GM10266 (cell line): ENCODE measurements around the gene JOSD2.

Experiments
- DNase-seq: peaks from one replicate; pipeline ENCODE4 v3.0.0; 2012; ENCODE audit errors: extremely low spot score
- TF ChIP-seq, protein P1 (sequence below): IDR thresholded peaks from 2 replicates; pipeline ENCODE4 v1.5.1; 2012; ENCODE audit warnings: mild to moderate bottlenecking, low read depth; ENCODE audit not compliant: control insufficient read depth, insufficient read depth; ENCODE audit errors: missing control alignments

The JOSD2 gene

DNA sequence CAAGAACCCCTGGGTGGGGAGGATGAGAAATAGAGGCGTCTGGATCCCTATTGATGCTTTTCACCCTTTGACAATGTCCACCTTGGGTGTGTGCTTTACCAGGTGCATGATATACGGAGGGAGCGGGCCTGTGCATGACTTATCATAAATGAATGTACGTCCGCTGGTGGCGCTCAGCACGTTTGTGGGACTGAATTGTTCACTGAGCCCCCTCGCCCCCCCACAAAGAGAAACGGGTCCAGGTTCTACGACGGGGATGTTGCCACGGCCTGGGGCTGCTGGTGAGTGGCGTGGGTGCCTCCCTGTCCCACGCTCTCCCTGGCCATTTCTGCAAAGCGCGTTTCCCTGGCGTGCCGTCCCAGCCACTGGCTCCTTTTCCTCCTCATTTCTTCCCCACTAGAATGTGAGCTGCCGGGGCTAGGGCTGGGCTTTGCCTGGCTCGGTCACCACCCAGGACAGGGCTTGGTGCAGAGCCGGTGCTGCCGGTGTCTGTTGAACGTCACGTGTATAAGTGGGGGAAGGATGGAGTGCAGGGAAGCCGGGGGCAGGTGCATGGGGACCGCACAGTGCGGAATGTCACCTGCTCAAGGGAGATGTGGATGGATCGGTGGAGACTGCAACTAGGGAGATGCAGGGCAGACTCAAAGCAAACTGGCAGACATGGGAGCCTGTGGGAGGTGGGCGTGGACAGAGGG, 35.7 kb upstream of the JOSD2 start:
- DNase-seq, result no peak
- TF ChIP-seq, protein P1, sequence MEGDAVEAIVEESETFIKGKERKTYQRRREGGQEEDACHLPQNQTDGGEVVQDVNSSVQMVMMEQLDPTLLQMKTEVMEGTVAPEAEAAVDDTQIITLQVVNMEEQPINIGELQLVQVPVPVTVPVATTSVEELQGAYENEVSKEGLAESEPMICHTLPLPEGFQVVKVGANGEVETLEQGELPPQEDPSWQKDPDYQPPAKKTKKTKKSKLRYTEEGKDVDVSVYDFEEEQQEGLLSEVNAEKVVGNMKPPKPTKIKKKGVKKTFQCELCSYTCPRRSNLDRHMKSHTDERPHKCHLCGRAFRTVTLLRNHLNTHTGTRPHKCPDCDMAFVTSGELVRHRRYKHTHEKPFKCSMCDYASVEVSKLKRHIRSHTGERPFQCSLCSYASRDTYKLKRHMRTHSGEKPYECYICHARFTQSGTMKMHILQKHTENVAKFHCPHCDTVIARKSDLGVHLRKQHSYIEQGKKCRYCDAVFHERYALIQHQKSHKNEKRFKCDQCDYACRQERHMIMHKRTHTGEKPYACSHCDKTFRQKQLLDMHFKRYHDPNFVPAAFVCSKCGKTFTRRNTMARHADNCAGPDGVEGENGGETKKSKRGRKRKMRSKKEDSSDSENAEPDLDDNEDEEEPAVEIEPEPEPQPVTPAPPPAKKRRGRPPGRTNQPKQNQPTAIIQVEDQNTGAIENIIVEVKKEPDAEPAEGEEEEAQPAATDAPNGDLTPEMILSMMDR, result no peak

DNA sequence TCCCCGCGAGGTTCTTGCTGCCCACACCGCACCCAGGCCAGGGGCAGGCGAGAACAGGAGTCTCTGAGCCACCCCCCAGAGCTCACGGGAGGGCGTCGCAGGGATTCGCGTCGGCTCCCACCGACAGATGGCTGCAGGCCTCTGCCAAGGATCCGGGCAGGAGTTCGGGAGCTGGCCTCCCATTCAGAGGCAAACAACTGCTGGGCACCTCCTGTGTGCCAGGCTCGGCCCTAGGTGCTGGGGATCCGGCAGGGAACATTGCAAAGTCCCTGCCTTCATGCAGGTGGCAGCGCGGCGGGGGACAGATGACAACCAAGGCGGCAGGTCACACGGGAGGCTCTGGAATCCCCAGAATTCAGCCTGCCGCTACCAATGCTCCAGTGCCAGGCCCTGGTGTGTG, 32.0 kb upstream of the JOSD2 start:
- TF ChIP-seq, protein P1, result no peak
- no peak for DNase-seq

DNA sequence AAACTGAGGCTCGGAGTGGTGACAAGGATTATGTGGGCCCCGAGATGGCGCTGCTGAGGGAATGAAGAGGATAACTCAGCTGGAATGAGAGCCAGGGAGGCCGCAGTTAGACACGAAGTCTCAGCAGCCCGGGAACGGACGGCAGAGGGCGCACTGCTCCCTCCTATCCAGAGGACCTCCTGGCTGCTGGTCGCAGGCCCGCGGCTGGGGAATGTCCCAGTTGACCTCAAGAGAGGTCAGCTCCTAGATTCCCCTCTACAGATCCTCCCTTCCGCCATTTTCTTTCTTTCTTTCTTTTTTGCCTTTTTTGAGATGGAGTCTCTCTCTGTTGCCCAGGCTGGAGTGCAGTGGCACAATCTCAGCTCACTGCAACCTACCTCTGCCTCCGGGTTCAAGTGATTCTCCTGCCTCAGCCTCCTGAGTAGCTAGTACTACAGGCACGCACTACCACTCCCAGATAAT, 26.8 kb upstream of the JOSD2 start:
- peak; percentile 86 for DNase-seq
- TF ChIP-seq, protein P1, result peak; percentile 85

DNA sequence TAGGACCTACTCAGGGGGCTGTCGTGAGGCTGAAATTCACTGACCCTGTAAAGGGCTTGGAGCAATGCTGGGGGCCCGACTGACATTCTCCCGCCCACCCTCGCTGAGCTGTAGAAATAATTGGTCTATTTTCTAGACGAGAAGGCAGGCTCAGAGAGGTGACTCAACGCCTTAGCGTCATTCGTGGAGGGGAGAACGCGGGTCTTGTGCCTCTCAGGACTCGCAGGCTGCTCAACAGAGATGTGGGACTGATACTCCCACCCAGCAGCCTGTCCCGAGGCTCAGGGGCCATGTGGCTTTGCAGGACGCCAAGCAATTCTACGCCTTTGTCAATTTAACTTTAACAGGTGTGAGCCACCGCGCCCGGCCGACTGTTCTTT, 26.3 kb upstream of the JOSD2 start:
- no peak for DNase-seq
- TF ChIP-seq, protein P1, result no peak

DNA sequence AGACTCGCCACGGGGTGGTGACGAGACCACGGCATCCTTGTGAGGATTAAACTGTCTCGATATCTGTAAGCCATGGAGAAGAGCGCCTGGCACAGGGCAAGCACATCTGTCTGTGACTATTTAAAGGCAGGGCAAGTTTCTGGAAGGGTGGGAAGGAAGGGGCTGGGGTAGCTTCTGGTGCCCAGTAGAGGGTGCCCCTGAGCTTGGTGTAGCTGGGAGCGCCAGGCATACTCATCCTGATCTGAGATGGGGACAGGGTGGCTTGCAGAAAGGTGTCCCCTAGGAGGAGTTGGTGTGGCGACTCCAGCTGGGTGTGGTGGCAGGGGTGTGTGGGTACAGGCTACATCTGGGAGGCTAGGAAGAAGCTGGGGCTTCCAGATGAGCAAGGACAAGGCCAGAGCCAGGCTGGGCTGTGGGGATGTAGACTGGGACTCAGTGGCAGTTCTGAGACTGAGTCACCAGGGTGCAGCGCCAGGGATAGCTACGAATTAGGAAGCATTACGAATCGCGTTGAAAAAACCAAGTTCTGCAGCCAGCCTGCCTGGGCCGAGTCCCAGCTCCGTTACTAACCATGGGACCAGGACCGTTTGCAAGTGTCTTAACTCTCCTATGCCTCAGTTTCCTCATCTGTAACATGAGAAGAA, 25.8 kb upstream of the JOSD2 start:
- TF ChIP-seq, protein P1, result no peak
- no peak for DNase-seq

DNA sequence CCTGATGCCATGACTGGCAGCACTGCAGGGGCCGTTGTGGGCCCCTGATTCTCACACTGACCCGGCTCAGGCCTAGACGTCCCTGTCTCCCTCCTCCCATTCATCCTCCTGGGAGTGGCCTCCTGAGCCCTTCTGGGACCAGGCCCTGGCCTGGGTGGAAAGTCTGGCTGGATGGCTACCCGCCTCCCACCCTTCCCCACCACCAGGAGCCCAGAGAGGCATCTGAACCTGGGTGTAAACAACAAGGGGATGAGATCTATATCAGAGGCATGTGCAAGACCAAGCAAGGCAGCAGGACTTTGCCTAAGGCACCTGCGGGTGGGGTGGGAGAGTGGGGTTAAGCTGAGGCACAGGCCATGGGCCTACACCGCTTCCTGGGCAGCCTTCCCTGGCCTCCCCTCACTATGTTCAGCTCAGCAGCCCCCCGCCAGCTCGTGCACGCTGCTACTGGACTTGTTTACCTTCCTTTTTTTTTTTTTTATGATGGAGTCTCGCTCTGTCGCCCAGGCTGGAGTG, 24.7 kb upstream of the JOSD2 start:
- TF ChIP-seq, protein P1, result no peak
- no peak for DNase-seq

DNA sequence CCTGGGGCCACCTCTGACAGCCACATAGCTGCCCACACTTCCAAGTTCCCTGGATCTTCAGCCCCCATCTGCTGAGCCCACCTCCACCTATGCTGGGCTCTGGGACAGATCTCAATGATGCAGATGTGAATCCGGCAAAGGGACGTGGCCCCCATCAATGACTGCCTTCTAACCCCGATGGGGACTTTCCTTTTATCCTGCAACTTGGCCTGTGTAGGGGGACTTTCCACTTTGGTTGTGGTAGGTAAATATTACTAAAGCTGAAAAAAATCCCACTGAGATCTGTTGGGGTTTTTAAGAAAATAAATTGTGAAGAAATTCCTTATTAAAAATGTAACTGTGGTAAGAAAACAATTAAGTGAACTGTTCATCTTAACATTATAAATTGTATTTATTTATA, 23.5 kb upstream of the JOSD2 start:
- peak; percentile 62 for DNase-seq
- TF ChIP-seq, protein P1, result no peak
